CD4-positive, alpha-beta memory T cell (primary cell): Measurements from ENCODE around the gene SCYGR5. TPM values are rescaled to one million over a fixed set of nuclear protein-coding genes. Genes with fewer than 3 reads are reported as not detected.
"Not testable (repeated sequence)": the region's sequence is repeated elsewhere in the genome, so short reads cannot be mapped to it uniquely, and the experiment has no call there.

Experiments
- CTCF ChIA-PET: fragments of 350-600 bp; sonication (Branson Sonifier 250); formaldehyde crosslinking; loops from one replicate; lab custom pipeline; 2021; ENCODE audit warnings: inconsistent platforms; ENCODE audit not compliant: partially characterized antibody; lab: Charles Lee
- POLR2A ChIA-PET: fragments of 350-600 bp; sonication (Branson Sonifier 250); formaldehyde crosslinking; loops from one replicate; lab custom pipeline; 2021; ENCODE audit not compliant: partially characterized antibody; lab: Charles Lee
- DNase-seq, 5 donors: peaks; one replicate each; pipeline versions ENCODE4 v3.0.0 to v3.0.0-alpha.2; 2020 to 2022; ENCODE audit warnings: mixed read lengths in 1 of 5
- H3K27ac ChIP-seq: one replicate; pipeline ENCODE4 v1.7.0; 2013; ENCODE audit warnings: low read depth, low read length
- H3K27me3 ChIP-seq: 2 replicates; pipeline ENCODE4 v1.7.0; 2013; ENCODE audit warnings: mild to moderate bottlenecking, low read length, moderate library complexity; ENCODE audit not compliant: insufficient read depth
- H3K36me3 ChIP-seq: 2 replicates; pipeline ENCODE4 v1.7.0; 2013; ENCODE audit warnings: mild to moderate bottlenecking, low read length, moderate library complexity; ENCODE audit not compliant: insufficient read depth
- H3K4me1 ChIP-seq: 2 replicates; pipeline ENCODE4 v1.7.0; 2013; ENCODE audit warnings: mild to moderate bottlenecking, low read length, moderate library complexity; ENCODE audit not compliant: insufficient read depth
- H3K4me3 ChIP-seq, 2 donors: one replicate each; pipeline ENCODE4 v1.7.0; 2013; ENCODE audit warnings: low read length in 2 of 2, mild to moderate bottlenecking in 1 of 2
- H3K9me3 ChIP-seq, 2 donors: one replicate each; pipeline ENCODE4 v1.7.0; 2013; ENCODE audit warnings: low read length in 2 of 2, control low read depth in 1 of 2; ENCODE audit not compliant: control insufficient read depth in 1 of 2
- H3K27ac Mint-ChIP-seq, 7 donors: one replicate each; pipeline ENCODE4 v1.8.0; 2020 to 2021; ENCODE audit warnings: mixed read lengths in 7 of 7, mild to moderate bottlenecking in 6 of 7, inconsistent platforms in 3 of 7, moderate library complexity in 3 of 7
- H3K27me3 Mint-ChIP-seq, 2 donors: one replicate each; pipeline ENCODE4 v1.8.0; 2020 to 2021; ENCODE audit warnings: mixed read lengths in 2 of 2
- H3K36me3 Mint-ChIP-seq, 2 donors: one replicate each; pipeline ENCODE4 v1.8.0; 2020 to 2021; ENCODE audit warnings: mixed read lengths in 2 of 2, inconsistent platforms in 1 of 2, mild to moderate bottlenecking in 1 of 2
- H3K4me1 Mint-ChIP-seq, 4 donors: one replicate each; pipeline ENCODE4 v1.8.0; 2020 to 2021; ENCODE audit warnings: mixed read lengths in 4 of 4, mild to moderate bottlenecking in 1 of 4
- H3K4me3 Mint-ChIP-seq, 8 donors: one replicate each; pipeline ENCODE4 v1.8.0; 2020 to 2021; ENCODE audit warnings: mixed read lengths in 8 of 8, mild to moderate bottlenecking in 7 of 8, moderate library complexity in 6 of 8, inconsistent platforms in 3 of 8
- H3K9me3 Mint-ChIP-seq, 8 donors: one replicate each; pipeline ENCODE4 v1.8.0; 2020 to 2021; ENCODE audit warnings: mixed read lengths in 8 of 8, mild to moderate bottlenecking in 5 of 8, inconsistent platforms in 3 of 8, moderate library complexity in 1 of 8
- intact Hi-C: fragments of 100-400 bp; cut with micrococcal nuclease; formaldehyde crosslinking; loops from one replicate; pipeline ENCODE4 v1.15.1; 2023
- polyA plus RNA-seq, 2 donors: library from polyadenylated mRNA; unstranded; fragments of 300-500 nt; fragmentation: Illumina TruSeq; gene quantifications; one replicate each; pipeline ENCODE4 v1.2.3, GENCODE V29; 2021
- total RNA-seq, 2 experiments: library from RNA; stranded (reverse); gene quantifications; one replicate each; pipeline ENCODE4 v1.2.3, GENCODE V29; 2021

SCYGR5 gene
- not detected for total RNA-seq
- not detected for polyA plus RNA-seq

GRCh38 chr2:227666631-227667170 lies at the start of gene SCYGR5:
TSS of gene SCYGR5 (plus strand) at chr2:227666804. CDS start at chr2:227666804, 0 bp downstream.
- H3K27ac ChIP-seq, H3K36me3 ChIP-seq, H3K9me3 Mint-ChIP-seq, H3K27ac Mint-ChIP-seq, H3K27me3 Mint-ChIP-seq, DNase-seq, intact Hi-C loops, H3K9me3 ChIP-seq, H3K36me3 Mint-ChIP-seq, H3K4me3 Mint-ChIP-seq, POLR2A ChIA-PET, H3K27me3 ChIP-seq, H3K4me1 ChIP-seq, H3K4me1 Mint-ChIP-seq, H3K4me3 ChIP-seq: not testable (repeated sequence)
- CTCF ChIA-PET, result interaction anchor here (3.0 kb wide), 1 partner anchor 8 kb away, joined by 9 read pairs; no protein-coding TSS in a partner anchor

- CTCF ChIA-PET, result no interaction called here
- H3K27ac Mint-ChIP-seq, result no peak within 1 kb of the TSS
- Histone ChIP-seq H3K4me1 (no peaks in the 10 kb centered on the region), H3K27me3 (no peaks in the 10 kb centered on the region), H3K4me3 (no peak within 1 kb of the TSS), H3K36me3 (no peaks in the 10 kb centered on the region), H3K27ac (no peak within 1 kb of the TSS), H3K9me3 (no peaks in the 10 kb centered on the region)
- intact Hi-C loops, result no loop called here
- no peak for DNase-seq
- POLR2A ChIA-PET, result no interaction called here
- no peaks in the 10 kb centered on the region for H3K4me1 Mint-ChIP-seq
- H3K4me3 Mint-ChIP-seq, result no peak within 1 kb of the TSS
- H3K36me3 Mint-ChIP-seq, result no peaks in the 10 kb centered on the region
- H3K9me3 Mint-ChIP-seq, result no peaks in the 10 kb centered on the region
- peaks cover 9 to 10% of the 10 kb centered on the region in 2 donors for H3K27me3 Mint-ChIP-seq
Measured at GRCh38 chr2:227617316-227618230, 49.0 kb upstream of the SCYGR5 start, which contains the start of gene SCYGR4. TSS of gene SCYGR4 (plus strand) at chr2:227617498. CDS start at chr2:227617498, 0 bp downstream.

GRCh38 chr2:227623226-227623625 lies 43.4 kb upstream of the SCYGR5 start:
- no peak for DNase-seq
- no peaks in the 10 kb centered on the region for H3K9me3 ChIP-seq
- no peak overlapping the region for H3K27ac Mint-ChIP-seq
- H3K27me3 ChIP-seq, result no peaks in the 10 kb centered on the region
- H3K4me3 ChIP-seq, result no peak overlapping the region
- POLR2A ChIA-PET, result no interaction called here
- intact Hi-C loops, result no loop called here
- no peak overlapping the region for H3K27ac ChIP-seq
- CTCF ChIA-PET, result no interaction called here
- no peaks in the 10 kb centered on the region for H3K9me3 Mint-ChIP-seq
- H3K4me3 Mint-ChIP-seq, result no peak overlapping the region
- H3K4me1 ChIP-seq, result no peaks in the 10 kb centered on the region
- H3K4me1 Mint-ChIP-seq, result no peaks in the 10 kb centered on the region
- no peaks in the 10 kb centered on the region for H3K36me3 Mint-ChIP-seq
- H3K36me3 ChIP-seq, result no peaks in the 10 kb centered on the region
- peaks cover 5% of the 10 kb centered on the region in 2 donors for H3K27me3 Mint-ChIP-seq

GRCh38 chr2:227625420-227625819 lies 41.2 kb upstream of the SCYGR5 start:
- DNase-seq, result no peak
- Histone ChIP-seq H3K27ac (no peak overlapping the region), H3K4me3 (no peak overlapping the region), H3K36me3 (no peaks in the 10 kb centered on the region), H3K9me3 (no peaks in the 10 kb centered on the region), H3K4me1 (no peaks in the 10 kb centered on the region), H3K27me3 (no peaks in the 10 kb centered on the region)
- POLR2A ChIA-PET, result no interaction called here
- Mint-ChIP-seq H3K4me3 (no peak overlapping the region), H3K36me3 (no peaks in the 10 kb centered on the region), H3K27ac (no peak overlapping the region), H3K9me3 (peaks cover 0 to 2% (median 0%) of the 10 kb centered on the region in 8 donors), H3K27me3 (peaks cover 6 to 11% of the 10 kb centered on the region in 2 donors), H3K4me1 (no peaks in the 10 kb centered on the region)
- CTCF ChIA-PET, result no interaction called here
- intact Hi-C loops, result no loop called here

GRCh38 chr2:227626580-227627151 lies 39.9 kb upstream of the SCYGR5 start:
- intact Hi-C loops, result no loop called here
- Histone ChIP-seq H3K36me3 (no peaks in the 10 kb centered on the region), H3K4me1 (no peaks in the 10 kb centered on the region), H3K27me3 (no peaks in the 10 kb centered on the region), H3K27ac (no peak overlapping the region), H3K4me3 (no peak overlapping the region), H3K9me3 (no peaks in the 10 kb centered on the region)
- no peaks in the 10 kb centered on the region for H3K36me3 Mint-ChIP-seq
- no peak overlapping the region for H3K27ac Mint-ChIP-seq
- ChIA-PET POLR2A (no interaction called here), CTCF (no interaction called here)
- no peak for DNase-seq
- H3K4me1 Mint-ChIP-seq, result no peaks in the 10 kb centered on the region
- H3K9me3 Mint-ChIP-seq, result peaks cover 0 to 2% (median 0%) of the 10 kb centered on the region in 8 donors
- H3K27me3 Mint-ChIP-seq, result peaks cover 6 to 13% of the 10 kb centered on the region in 2 donors
- no peak overlapping the region for H3K4me3 Mint-ChIP-seq

GRCh38 chr2:227627769-227628168 lies 38.8 kb upstream of the SCYGR5 start:
- Mint-ChIP-seq H3K4me1 (no peaks in the 10 kb centered on the region), H3K27ac (no peak overlapping the region), H3K4me3 (no peak overlapping the region), H3K27me3 (peaks cover 6 to 13% of the 10 kb centered on the region in 2 donors), H3K36me3 (no peaks in the 10 kb centered on the region), H3K9me3 (peaks cover 0 to 2% (median 0%) of the 10 kb centered on the region in 8 donors)
- POLR2A ChIA-PET, result no interaction called here
- Histone ChIP-seq H3K4me3 (no peak overlapping the region), H3K9me3 (no peaks in the 10 kb centered on the region), H3K4me1 (no peaks in the 10 kb centered on the region), H3K27ac (no peak overlapping the region), H3K36me3 (no peaks in the 10 kb centered on the region), H3K27me3 (no peaks in the 10 kb centered on the region)
- CTCF ChIA-PET, result interaction anchor here (1.3 kb wide), 1 partner anchor 30 kb away, joined by 3 read pairs; no protein-coding TSS in a partner anchor
- intact Hi-C loops, result no loop called here
- no peak for DNase-seq

GRCh38 chr2:227629435-227629834 lies 37.2 kb upstream of the SCYGR5 start:
- ChIA-PET CTCF (no interaction called here), POLR2A (no interaction called here)
- no peak overlapping the region for H3K4me3 Mint-ChIP-seq
- Histone ChIP-seq H3K9me3 (no peaks in the 10 kb centered on the region), H3K27me3 (no peaks in the 10 kb centered on the region), H3K4me1 (no peaks in the 10 kb centered on the region), H3K27ac (no peak overlapping the region), H3K36me3 (no peaks in the 10 kb centered on the region), H3K4me3 (no peak overlapping the region)
- peaks cover 0 to 2% (median 0%) of the 10 kb centered on the region in 8 donors for H3K9me3 Mint-ChIP-seq
- no peaks in the 10 kb centered on the region for H3K4me1 Mint-ChIP-seq
- H3K27me3 Mint-ChIP-seq, result peaks cover 4 to 13% of the 10 kb centered on the region in 2 donors
- intact Hi-C loops, result no loop called here
- H3K36me3 Mint-ChIP-seq, result no peaks in the 10 kb centered on the region
- DNase-seq, result no peak
- no peak overlapping the region for H3K27ac Mint-ChIP-seq
